Endothelial cell of umbilical vein (primary cell): ENCODE data around the gene ZBP1. TPM values are rescaled to one million over a fixed set of nuclear protein-coding genes. Genes with fewer than 3 reads are reported as not detected.

ENCODE experiments used
- BruUV-seq: library from RNA; stranded (reverse); fragments of 400-500 nt; replicated peaks from 2 replicates; lab custom pipeline; 2021; lab: Mats Ljungman, UMichigan
- CTCF ChIA-PET: fragments of 300-600, 350-600 bp; sonication (Branson Sonifier 250); formaldehyde crosslinking; loops from one replicate; lab custom pipeline; 2021; ENCODE audit warnings: antibody characterized with exemption, inconsistent platforms; lab: Charles Lee
- POLR2A ChIA-PET: fragments of 300-600, 350-600 bp; sonication (Branson Sonifier 250); formaldehyde crosslinking; loops from one replicate; lab custom pipeline; 2021; ENCODE audit warnings: antibody characterized with exemption, inconsistent platforms; lab: Charles Lee
- DNase-seq: peaks from one replicate; pipeline ENCODE4 v3.0.0-alpha.2; 2011; ENCODE audit warnings: low read depth, low spot score
- FAIRE-seq: peaks from 2 replicates; lab custom pipeline; 2011; peaks lifted over from hg19 to GRCh38; lab: Jason Lieb, UNC
- H2AFZ ChIP-seq: 2 replicates; pipeline ENCODE4 v1.6.0; 2012; ENCODE audit warnings: low read depth, low read length, control low read depth, inconsistent platforms
- H3K27ac ChIP-seq: 2 replicates; pipeline ENCODE4 v1.5.1; 2011; ENCODE audit warnings: low read depth, mild to moderate bottlenecking, control low read depth, low read length, moderate library complexity; ENCODE audit not compliant: insufficient read depth
- H3K27me3 ChIP-seq, 2 experiments: 2 replicates each; pipeline versions ENCODE4 v1.6.0 to v1.6.1; 2011; ENCODE audit warnings: low read length in 2 of 2, mixed read lengths in 1 of 2; ENCODE audit not compliant: control insufficient read depth in 2 of 2, insufficient read depth in 2 of 2
- H3K36me3 ChIP-seq, 2 experiments: 2 replicates in 1 of 2; 3 replicates in 1 of 2; pipeline ENCODE4 v1.5.1; 2011; ENCODE audit warnings: low read length in 2 of 2, mild to moderate bottlenecking in 1 of 2, moderate library complexity in 1 of 2; ENCODE audit not compliant: control insufficient read depth in 2 of 2, insufficient read depth in 2 of 2; ENCODE audit errors: extremely low read depth in 1 of 2
- H3K4me1 ChIP-seq: 3 replicates; pipeline ENCODE4 v1.5.1; 2011; ENCODE audit warnings: mild to moderate bottlenecking, low read length; ENCODE audit not compliant: control insufficient read depth, insufficient read depth; ENCODE audit errors: extremely low read depth
- H3K4me2 ChIP-seq: 2 replicates; pipeline ENCODE4 v1.6.1; 2011; ENCODE audit warnings: low read length, control low read depth, mixed read lengths; ENCODE audit not compliant: insufficient read depth
- H3K4me3 ChIP-seq, 3 experiments: fragments of 200-600 bp in 1 of 3; sonication (generic), shearing (Covaris generic) in 1 of 3; replicated peaks in 1 of 3; 2 replicates each; pipeline ENCODE4 v1.5.1; 2011 to 2016; ENCODE audit warnings: control low read depth in 3 of 3, low read length in 3 of 3, mild to moderate bottlenecking in 2 of 3, inconsistent platforms in 1 of 3, low read depth in 1 of 3, moderate library complexity in 1 of 3; ENCODE audit not compliant: insufficient read depth in 1 of 3
- H3K79me2 ChIP-seq: 2 replicates; pipeline ENCODE4 v1.6.0; 2012; ENCODE audit warnings: low read length, inconsistent platforms; ENCODE audit not compliant: control insufficient read depth, insufficient read depth
- H3K9ac ChIP-seq: replicated peaks from 2 replicates; pipeline ENCODE3; 2011; ENCODE audit warnings: low read length, control low read depth; ENCODE audit not compliant: insufficient read depth; ENCODE audit errors: extremely low read depth
- H3K9me1 ChIP-seq: replicated peaks from 3 replicates; pipeline ENCODE4 v1.6.0; 2011; ENCODE audit warnings: mild to moderate bottlenecking, low read length; ENCODE audit not compliant: control insufficient read depth, insufficient read depth; ENCODE audit errors: extremely low read depth
- H3K9me3 ChIP-seq: replicated peaks from 2 replicates; pipeline ENCODE4 v1.5.1; 2012; ENCODE audit warnings: low read length, inconsistent platforms; ENCODE audit not compliant: control insufficient read depth, insufficient read depth
- H4K20me1 ChIP-seq: replicated peaks from 2 replicates; pipeline ENCODE3; 2011; ENCODE audit warnings: mild to moderate bottlenecking, low read length; ENCODE audit not compliant: control insufficient read depth, insufficient read depth; ENCODE audit errors: extremely low read depth
- CTCF ChIP-seq, 2 donors: IDR thresholded peaks; 1 replicate in 1 of 2; 2 replicates in 1 of 2; pipeline ENCODE4 v1.5.1; 2011; ENCODE audit warnings: low read length in 2 of 2, mild to moderate bottlenecking in 2 of 2, moderate library complexity in 2 of 2, control low read depth in 1 of 2, inconsistent platforms in 1 of 2, low read depth in 1 of 2; ENCODE audit not compliant: insufficient read depth in 1 of 2; ENCODE audit errors: extremely low read depth in 1 of 2
- EZH2 ChIP-seq: IDR thresholded peaks from 2 replicates; pipeline ENCODE4 v1.6.1; 2012; ENCODE audit warnings: borderline replicate concordance, low read depth, mild to moderate bottlenecking, moderate library complexity, low read length, inconsistent platforms; ENCODE audit not compliant: severe bottlenecking
- FOS ChIP-seq: IDR thresholded peaks from 2 replicates; pipeline ENCODE4 v1.6.1; 2011; ENCODE audit warnings: mild to moderate bottlenecking, low read length, moderate library complexity, borderline replicate concordance; ENCODE audit not compliant: insufficient read depth
- GATA2 ChIP-seq: IDR thresholded peaks from 2 replicates; pipeline ENCODE4 v1.7.0; 2011; ENCODE audit warnings: low read depth, mild to moderate bottlenecking, moderate library complexity, mixed read lengths, low read length; ENCODE audit not compliant: insufficient read length, insufficient read depth
- JUN ChIP-seq: IDR thresholded peaks from 2 replicates; pipeline ENCODE4 v1.6.1; 2011; ENCODE audit warnings: borderline replicate concordance, low read depth; ENCODE audit not compliant: insufficient read length, insufficient read depth
- MAX ChIP-seq: IDR thresholded peaks from 2 replicates; pipeline ENCODE4 v1.6.1; 2011; ENCODE audit not compliant: insufficient read depth, insufficient read length
- MYC ChIP-seq: IDR thresholded peaks from one replicate; pipeline ENCODE4 v1.6.1; 2011; ENCODE audit warnings: mild to moderate bottlenecking, low read depth, low read length
- POLR2A ChIP-seq: IDR thresholded peaks from 2 replicates; pipeline ENCODE4 v1.6.1; 2012; ENCODE audit warnings: low read depth, mild to moderate bottlenecking, control low read depth, low read length
- POLR2AphosphoS5 ChIP-seq: IDR thresholded peaks from 2 replicates; pipeline ENCODE4 v1.6.1; 2012; ENCODE audit warnings: low read depth, mild to moderate bottlenecking, control low read depth, low read length, moderate library complexity; ENCODE audit not compliant: insufficient read depth
- dilution Hi-C: fragments of 300-500 bp; cut with MboI; formaldehyde crosslinking; loops from one replicate; pipeline ENCODE4 v1.15.0; 2019; ENCODE audit warnings: low sequenced_read_pairs; ENCODE audit not compliant: extremely low pct_ligation_motif_present
- intact Hi-C: fragments of 100-400 bp; cut with micrococcal nuclease; formaldehyde crosslinking; loops from one replicate; pipeline ENCODE4 v1.10.0; 2022
- polyA plus RNA-seq, 4 experiments: library from polyadenylated mRNA; depleted of rRNA in 3 of 4; stranded (reverse) in 3 of 4; unstranded in 1 of 4; fragments of >200 nt; gene quantifications; 2 replicates each; pipeline versions ENCODE4 v1.2.1 to v1.2.3, GENCODE V29; 2011 to 2012; ENCODE audit warnings: missing spikeins in 1 of 4
- total RNA-seq: library from RNA; stranded (reverse); gene quantifications from 2 replicates; pipeline ENCODE4 v1.2.3, GENCODE V29; 2021

ZBP1 gene
- total and polyA plus RNA-seq, 2 donors (not counting 3 experiments of a cell fraction or from before 2014, with no cell fraction given): not detected

GRCh38 chr20:57657535-57658446, 37.6 kb upstream of the ZBP1 start:
- peaks cover 8% of the 10 kb centered on the region for H3K79me2 ChIP-seq
- dilution Hi-C loops: no loop called here
- no peak overlapping the region for H3K27ac ChIP-seq
- H3K27me3 ChIP-seq: no peaks in the 10 kb centered on the region
- ChIA-PET CTCF (no interaction called here), POLR2A (no interaction called here)
- TF ChIP-seq CTCF (IDR thresholded peaks at IDR 0.05; ENCODE audit: extremely low read depth in 1 of 2, insufficient read depth in 1 of 2, low read depth in 1 of 2, low read length in 2 of 2) (no peak), POLR2A (no peak), FOS (no peak), JUN (no peak), GATA2 (no peak), POLR2AphosphoS5 (no peak), MAX (no peak), MYC (no peak), EZH2 (no peak)
- no peak overlapping the region for H3K4me2 ChIP-seq
- intact Hi-C loops: loop anchor here (10.0 kb wide), 1 partner anchor 207 kb away; no protein-coding TSS in a partner anchor
- no TSS peak for BruUV-seq
- no peak overlapping the region for H3K4me3 ChIP-seq
- peaks cover 0 to 14% of the 10 kb centered on the region in 2 experiments for H3K36me3 ChIP-seq
- no peak overlapping the region for H3K9ac ChIP-seq
- FAIRE-seq (no peak), DNase-seq (no peak)
- no peak overlapping the region for H2AFZ ChIP-seq
- no peaks in the 10 kb centered on the region for H3K9me3 ChIP-seq
- no peaks in the 10 kb centered on the region for H3K9me1 ChIP-seq
- H4K20me1 ChIP-seq: no peaks in the 10 kb centered on the region
- H3K4me1 ChIP-seq: no peaks in the 10 kb centered on the region
